WERI-Rb-1 (cell line): ENCODE measurements around the gene SIDT2.

Source experiments
- DNase-seq: peaks from one replicate; pipeline ENCODE4 v3.0.0-alpha.2; 2020
- H3K27ac ChIP-seq: fragments of 250-450 bp; sonication (Bioruptor Pico); 2 replicates; pipeline ENCODE4 v1.5.1; 2020; ENCODE audit warnings: mild to moderate bottlenecking, moderate library complexity
- H3K27me3 ChIP-seq: fragments of 250-450 bp; sonication (Bioruptor Pico); 2 replicates; pipeline ENCODE4 v1.5.1; 2021; ENCODE audit warnings: mild to moderate bottlenecking, low read depth, moderate library complexity; ENCODE audit not compliant: insufficient read depth, severe bottlenecking
- H3K36me3 ChIP-seq: fragments of 250-450 bp; sonication (Bioruptor Pico); 2 replicates; pipeline ENCODE4 v1.5.1; 2020; ENCODE audit warnings: mild to moderate bottlenecking, moderate library complexity
- H3K4me3 ChIP-seq: 2 replicates; pipeline ENCODE4 v1.5.1; 2011; ENCODE audit warnings: low read depth, mild to moderate bottlenecking, control low read depth, low read length
- H3K9me3 ChIP-seq: fragments of 250-450 bp; sonication (Bioruptor Pico); 2 replicates; pipeline ENCODE4 v1.5.1; 2021; ENCODE audit warnings: mild to moderate bottlenecking, moderate library complexity; ENCODE audit not compliant: severe bottlenecking
- TF ChIP-seq, protein P1 (sequence below): IDR thresholded peaks from 2 replicates; pipeline ENCODE4 v1.5.1; 2011; ENCODE audit warnings: low read depth, mild to moderate bottlenecking, control low read depth, inconsistent platforms, low read length

The SIDT2 gene

DNA sequence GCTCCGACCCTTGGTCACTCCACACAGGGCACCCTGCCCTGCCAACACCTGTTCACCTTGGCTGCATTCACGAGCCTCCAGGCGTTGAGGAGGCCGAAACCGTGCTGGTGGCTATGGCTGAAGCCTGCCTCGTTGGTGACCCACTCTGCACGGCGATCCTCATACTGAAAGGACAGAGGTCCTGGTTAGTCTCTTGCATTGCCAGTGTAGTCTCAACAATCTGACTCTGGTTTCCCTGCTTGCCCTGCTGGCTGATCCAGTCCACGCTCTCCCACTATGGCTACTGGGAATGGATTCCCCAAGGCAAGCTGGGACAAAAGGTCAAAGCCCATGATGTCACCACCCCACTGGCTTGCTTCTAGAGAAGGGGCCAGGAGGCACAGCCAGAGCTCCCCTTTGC is 40.5 kb downstream of the SIDT2 start:
- H3K27ac ChIP-seq: no peak overlapping the region
- DNase-seq: no peak
- H3K9me3 ChIP-seq: no peaks in the 10 kb centered on the region
- peaks cover 76% of the 10 kb centered on the region for H3K36me3 ChIP-seq
- TF ChIP-seq, protein P1, sequence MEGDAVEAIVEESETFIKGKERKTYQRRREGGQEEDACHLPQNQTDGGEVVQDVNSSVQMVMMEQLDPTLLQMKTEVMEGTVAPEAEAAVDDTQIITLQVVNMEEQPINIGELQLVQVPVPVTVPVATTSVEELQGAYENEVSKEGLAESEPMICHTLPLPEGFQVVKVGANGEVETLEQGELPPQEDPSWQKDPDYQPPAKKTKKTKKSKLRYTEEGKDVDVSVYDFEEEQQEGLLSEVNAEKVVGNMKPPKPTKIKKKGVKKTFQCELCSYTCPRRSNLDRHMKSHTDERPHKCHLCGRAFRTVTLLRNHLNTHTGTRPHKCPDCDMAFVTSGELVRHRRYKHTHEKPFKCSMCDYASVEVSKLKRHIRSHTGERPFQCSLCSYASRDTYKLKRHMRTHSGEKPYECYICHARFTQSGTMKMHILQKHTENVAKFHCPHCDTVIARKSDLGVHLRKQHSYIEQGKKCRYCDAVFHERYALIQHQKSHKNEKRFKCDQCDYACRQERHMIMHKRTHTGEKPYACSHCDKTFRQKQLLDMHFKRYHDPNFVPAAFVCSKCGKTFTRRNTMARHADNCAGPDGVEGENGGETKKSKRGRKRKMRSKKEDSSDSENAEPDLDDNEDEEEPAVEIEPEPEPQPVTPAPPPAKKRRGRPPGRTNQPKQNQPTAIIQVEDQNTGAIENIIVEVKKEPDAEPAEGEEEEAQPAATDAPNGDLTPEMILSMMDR: no peak
- no peaks in the 10 kb centered on the region for H3K27me3 ChIP-seq
- no peak overlapping the region for H3K4me3 ChIP-seq

DNA sequence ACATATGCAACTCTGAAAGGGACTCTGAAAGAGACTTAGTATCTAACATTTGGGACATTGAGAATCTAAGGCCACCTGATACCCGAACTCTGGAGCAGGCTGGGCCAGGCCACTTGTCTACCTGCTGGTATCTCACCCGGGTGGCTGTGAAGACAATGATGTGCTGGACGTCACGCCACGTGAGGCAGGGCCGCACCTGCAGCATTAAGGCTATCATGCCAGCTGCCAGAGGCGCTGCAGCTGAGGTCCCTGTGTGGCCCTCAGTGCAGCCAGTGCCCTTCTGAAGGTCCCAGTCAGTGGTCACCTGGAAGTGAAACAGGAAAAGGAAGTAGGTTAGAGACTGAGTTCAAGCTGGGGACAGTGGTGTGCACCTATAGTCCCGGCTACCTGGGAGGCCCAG is 40.9 kb downstream of the SIDT2 start:
- Histone ChIP-seq H3K9me3 (no peaks in the 10 kb centered on the region), H3K36me3 (peaks cover 77% of the 10 kb centered on the region), H3K4me3 (no peak overlapping the region), H3K27ac (no peak overlapping the region), H3K27me3 (no peaks in the 10 kb centered on the region)
- DNase-seq: no peak
- TF ChIP-seq, protein P1: no peak

DNA sequence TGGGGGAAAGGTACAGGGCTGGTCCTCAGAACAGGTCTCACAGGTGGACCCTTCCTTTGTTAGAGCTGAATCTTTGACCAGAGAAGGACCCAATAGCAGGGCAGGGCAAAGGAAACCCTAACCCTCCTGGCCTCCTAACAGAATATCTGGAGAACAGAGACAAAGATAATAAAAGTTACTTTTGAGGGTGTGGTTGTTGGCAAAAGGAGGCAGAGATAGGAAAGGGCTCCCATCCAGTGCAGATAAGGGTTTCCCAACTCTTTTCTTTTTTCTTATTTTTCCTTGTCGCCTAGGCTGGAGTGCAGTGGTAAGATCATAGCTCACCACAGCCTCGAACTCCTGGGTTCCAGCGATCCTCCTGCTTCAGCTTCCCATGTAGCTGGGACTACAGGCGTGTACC is 41.5 kb downstream of the SIDT2 start:
- no peaks in the 10 kb centered on the region for H3K27me3 ChIP-seq
- H3K36me3 ChIP-seq: peaks cover 74% of the 10 kb centered on the region
- TF ChIP-seq, protein P1: no peak

DNA sequence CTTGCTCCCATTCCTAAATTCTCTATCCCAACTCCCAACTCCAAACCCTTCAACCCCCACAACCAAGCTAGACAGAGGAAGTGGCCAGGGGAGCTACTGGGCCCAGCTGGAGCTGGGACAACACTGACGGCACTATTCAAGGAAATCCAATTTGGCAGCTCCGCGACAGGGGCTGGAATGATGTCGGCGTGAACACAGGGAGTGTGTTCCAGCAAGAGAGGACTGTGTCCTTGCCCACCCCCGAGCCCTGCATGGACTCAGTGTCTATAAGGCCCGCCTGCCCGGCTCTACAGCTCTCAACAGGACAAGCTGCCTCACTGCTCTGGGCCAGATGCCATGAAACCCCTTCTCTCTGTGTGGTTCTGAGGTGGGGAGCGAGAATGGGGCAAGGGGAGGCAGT is 42.0 kb downstream of the SIDT2 start:
- DNase-seq: no peak
- TF ChIP-seq, protein P1: no peak
- Histone ChIP-seq H3K27ac (no peak overlapping the region), H3K36me3 (peaks cover 79% of the 10 kb centered on the region), H3K27me3 (no peaks in the 10 kb centered on the region), H3K4me3 (no peak overlapping the region), H3K9me3 (no peaks in the 10 kb centered on the region)

More for the DNA sequence above, 41.5 kb downstream of the SIDT2 start:
- Histone ChIP-seq H3K27ac (no peak overlapping the region), H3K4me3 (no peak overlapping the region), H3K9me3 (no peaks in the 10 kb centered on the region)
- DNase-seq: no peak

DNA sequence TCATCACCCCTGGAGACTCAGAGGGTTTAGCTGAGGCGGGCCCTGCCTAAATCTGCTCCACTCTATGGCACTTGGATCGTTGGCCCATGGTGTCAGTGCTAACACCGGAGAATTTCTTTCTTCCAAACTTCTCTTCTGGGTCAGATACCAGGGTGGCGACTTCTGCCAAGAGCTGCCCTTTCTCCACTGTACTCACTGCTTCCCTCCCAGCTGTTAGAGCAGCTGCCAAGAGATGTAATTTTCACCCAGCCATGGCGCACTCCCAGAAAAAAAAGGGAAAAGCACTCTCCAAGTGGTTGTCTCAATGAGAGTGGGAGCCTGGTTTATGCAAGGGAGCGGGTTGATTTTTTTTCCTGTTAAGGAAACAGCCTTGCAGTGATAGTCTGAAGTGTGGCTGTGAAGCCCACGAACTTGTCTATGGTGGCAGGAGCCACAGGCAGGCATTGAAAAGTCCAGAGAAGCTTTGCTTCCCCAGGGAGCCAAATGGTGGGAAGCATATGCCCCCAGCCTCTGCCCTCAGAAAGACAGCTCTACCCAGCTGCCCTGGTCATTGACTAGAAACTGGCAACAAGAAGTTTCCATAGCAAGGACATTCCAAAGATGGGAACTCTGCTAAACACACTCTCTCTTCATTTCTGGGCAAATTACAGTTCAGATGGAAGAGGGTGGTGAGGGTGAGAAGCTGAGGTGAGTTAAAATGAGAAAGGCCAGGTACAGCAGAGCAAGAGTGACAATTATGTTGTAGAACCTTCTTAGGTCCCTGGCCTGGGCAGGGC is 42.6 kb downstream of the SIDT2 start:
- TF ChIP-seq, protein P1: no peak
- no peaks in the 10 kb centered on the region for H3K27me3 ChIP-seq
- H3K9me3 ChIP-seq: no peaks in the 10 kb centered on the region
- no peak overlapping the region for H3K4me3 ChIP-seq
- peaks cover 79% of the 10 kb centered on the region for H3K36me3 ChIP-seq
- no peak overlapping the region for H3K27ac ChIP-seq
- DNase-seq: no peak
